Nucleus accumbens (tissue), 56 donors: Measurements from ENCODE around the gene WDHD1.
"Not testable (repeated sequence)": the region's sequence is repeated elsewhere in the genome, so short reads cannot be mapped to it uniquely, and the experiment has no call there.

ENCODE experiments used
- DNase-seq, 56 donors: peaks; one replicate each; lab custom pipeline; 2025; lab: John Stamatoyannopoulos, UW

The WDHD1 gene

DNA sequence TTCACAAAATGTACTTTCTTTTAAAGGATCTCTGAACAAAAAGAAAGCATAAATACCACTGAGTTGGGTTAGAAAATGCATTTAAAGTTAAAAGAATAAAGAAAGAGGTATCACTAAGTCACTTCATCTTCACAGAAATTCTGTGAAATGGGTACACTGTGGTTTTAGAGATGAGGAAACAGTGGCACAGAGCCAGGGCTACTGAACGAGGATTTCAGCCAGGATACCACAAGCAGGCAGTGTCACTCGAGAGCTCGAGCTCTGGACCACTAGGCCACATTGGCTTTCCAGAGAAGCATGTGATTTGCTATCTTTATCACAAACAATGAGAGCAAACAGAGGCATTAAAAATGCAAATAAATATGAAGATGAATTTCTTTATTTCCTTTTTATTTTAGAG, 51.0 kb downstream of the WDHD1 start:
- DNase-seq = no peak

DNA sequence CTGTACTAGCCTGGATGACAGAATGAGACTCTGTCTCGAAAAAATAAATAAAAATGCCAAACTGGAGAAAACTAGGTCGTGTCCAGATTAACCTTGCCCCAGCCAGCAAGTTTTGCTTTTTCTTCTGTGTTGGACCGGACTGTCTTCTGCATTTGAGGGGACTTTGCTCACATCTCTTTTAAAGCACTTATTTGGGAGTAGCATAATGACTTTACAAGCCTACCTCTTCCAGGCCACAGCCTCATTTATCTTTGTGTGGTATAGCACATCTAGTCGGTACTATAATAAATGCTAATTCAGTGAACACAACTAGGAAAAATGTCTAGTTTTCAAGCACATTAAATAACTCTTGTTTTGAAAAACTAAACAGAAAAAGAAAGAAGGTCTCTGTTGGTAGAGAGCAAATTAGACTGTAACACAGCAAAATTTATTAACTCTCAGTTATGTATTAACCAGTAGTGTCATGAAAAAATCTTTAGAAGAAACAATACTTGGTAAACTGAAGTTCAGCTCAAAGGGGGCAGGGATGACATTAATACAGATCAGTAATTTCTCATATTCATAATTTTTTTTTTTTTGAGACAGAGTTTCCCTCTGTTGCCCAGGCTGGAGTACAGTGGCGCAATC, 52.0 kb downstream of the WDHD1 start:
- no peak for DNase-seq

DNA sequence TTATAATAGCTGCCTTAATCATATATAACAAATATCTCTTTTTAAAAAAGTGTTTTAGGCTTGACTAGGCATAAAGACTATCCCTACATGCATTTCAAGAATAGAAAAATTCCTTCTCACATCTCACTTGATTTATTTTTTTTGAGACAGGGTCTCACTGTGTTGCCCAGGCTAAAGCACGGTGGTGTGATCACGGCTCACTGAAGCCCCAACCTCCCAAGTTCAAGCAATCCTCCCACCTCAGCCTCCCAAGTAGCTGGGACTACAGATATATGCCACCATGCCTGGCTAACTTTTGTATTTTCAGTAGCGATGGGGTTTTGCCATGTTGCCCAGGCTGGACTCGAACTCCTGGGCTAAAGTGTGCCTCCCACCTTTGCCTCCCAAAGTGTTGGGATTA, 59.4 kb downstream of the WDHD1 start:
- no peak for DNase-seq

DNA sequence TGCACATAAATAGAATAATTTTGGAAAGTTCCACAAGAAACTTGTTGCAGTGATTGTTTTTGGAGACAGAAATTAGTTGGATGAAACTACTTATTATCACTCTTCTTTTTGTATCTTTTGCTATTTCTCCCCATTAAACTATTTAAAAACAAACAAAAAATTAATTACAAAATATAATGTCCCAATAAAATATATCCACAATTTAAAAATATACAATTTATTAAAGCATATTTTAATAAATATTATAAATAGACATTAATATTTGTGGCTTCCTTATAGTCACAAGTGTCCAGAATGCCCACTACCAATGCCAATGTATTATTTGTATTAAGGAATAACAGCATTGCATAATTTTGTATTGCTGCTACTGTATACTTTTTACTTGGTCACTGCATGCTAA, 71.8 kb downstream of the WDHD1 start:
- DNase-seq = no peak

DNA sequence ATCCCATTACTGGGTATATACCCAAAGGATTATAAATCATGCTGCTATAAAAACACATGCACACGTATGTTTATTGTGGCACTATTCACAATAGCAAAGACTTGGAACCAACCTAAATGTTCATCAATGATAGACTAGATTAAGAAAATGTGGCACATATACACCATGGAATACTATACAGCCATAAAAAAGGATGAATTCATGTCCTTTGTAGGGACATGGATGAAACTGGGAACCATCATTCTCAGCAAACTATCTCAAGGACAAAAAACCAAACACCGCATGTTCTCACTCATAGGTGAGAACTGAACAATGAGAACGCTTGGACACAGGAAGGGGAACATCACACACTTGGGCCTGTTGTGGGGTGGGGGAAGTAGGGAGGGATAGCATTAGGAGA, 73.3 kb downstream of the WDHD1 start:
- not testable (repeated sequence) for DNase-seq

DNA sequence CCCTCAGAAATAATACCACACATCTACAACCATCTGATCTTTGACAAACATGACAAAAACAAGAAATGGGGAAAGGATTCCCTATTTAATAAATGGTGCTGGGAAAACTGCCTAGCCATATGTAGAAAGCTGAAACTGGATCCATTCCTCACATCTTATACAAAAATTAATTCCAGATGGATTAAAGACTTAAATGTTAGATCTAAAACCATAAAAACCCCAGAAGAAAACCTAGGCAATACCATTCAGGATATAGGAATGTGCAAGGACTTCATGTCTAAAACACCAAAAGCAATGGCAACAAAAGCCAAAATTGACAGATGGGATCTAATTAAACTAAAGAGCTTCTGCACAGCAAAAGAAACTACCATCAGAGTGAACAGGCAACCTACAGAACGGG, 74.1 kb downstream of the WDHD1 start:
- DNase-seq = not testable (repeated sequence)

DNA sequence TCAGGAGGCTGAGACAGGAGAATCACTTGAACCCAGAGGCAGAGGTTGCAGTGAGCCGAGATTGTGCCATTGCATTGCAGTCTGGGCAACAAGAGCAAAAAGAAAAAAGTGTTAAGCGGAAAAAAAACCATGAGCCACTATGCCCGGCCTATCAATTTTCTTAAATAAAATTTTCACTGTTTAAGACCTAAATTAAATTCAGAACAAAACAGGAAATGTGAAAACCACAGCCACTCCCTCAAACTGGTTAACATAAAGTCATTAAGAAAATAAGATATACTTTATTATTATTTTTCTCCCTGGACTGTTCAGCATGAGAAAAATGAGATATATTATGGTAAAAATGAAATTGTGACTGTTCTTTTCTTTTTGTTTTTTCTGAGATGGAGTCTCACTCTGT, 79.7 kb downstream of the WDHD1 start:
- no peak for DNase-seq

DNA sequence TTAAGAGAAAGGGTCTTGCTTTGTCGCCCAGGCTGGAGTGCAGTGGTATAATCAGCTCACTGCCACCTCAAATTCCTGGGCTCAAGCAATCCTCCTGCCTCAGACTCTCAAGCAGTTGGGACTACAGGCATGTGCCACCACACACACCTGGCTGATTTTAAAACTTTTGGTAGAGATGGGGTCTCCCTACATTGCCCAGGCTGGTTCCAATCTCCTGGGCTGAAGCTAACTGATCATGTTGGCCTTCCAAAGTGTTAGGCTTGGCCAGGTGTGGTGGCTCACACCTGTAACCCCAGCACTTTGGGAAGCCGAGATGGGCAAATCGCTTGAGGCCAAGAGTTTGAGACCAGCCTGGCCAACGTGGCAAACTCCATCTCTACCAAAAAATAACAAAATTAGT, 80.4 kb downstream of the WDHD1 start:
- no peak for DNase-seq

DNA sequence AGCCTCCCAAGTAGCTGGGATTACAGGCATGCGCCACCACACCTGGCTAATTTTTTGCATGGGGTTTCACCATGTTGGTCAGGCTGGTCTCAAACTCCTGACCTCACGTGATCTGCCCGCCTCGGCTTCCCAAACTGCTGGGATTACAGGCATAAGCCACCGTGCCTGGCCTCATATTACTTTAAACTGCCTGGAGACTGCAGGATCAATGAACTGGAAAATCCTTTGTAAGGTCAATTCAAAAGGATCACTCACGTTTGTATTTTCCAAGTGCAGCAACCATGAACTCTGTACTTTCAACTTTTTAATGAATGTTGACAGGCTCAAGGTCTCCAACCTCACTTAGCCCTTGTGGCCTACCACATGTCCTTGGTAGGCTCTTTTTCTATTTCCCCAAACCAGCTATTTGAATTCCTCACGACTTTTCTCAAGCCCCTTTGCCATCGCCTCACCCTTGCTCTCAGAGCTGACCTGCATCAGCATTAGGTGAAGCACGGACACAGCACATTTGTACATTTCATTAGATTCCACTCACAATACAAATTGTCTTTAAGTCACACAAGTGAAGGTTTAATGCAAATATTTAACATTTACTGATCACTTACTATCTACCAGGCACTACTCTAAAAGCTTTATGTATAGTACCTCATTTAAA, 82.0 kb downstream of the WDHD1 start:
- no peak for DNase-seq

DNA sequence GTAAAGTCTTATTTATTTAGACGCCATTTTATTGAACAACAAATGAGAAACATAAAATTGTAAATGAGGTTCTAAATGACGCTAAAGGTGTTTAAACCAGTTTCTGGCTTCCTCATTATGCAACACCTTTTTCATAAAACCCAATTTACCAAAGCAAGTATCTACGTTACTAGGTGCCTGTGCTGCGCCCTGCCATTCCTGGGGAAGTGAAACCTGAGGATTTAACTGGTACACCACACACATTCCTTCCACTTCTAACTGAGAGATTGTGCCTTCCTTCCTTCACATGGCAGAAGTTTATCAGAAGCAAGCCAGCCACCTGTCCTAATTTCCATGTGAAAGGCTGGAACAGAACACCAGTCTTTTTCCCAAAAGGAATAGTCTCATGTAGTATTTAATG, 84.0 kb downstream of the WDHD1 start:
- no peak for DNase-seq

DNA sequence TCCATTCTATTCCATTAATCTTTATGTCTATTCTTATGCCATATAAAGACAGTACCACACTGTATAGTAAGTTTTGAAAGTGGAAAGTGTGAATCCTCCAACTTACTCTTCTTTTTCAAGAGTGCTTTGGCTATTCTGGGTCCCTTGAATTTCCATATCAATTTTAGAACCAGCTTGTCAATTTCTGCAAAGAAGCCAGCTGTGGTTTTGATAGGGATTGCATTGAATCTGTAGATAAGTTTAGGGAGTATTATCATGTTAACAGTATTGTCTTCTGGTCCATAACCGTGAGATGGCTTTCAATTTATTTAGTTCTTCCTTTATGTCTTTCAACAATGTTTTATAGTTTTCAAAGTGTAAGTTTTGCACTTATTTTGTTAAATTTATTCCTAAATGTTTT, 90.1 kb downstream of the WDHD1 start:
- DNase-seq = no peak

DNA sequence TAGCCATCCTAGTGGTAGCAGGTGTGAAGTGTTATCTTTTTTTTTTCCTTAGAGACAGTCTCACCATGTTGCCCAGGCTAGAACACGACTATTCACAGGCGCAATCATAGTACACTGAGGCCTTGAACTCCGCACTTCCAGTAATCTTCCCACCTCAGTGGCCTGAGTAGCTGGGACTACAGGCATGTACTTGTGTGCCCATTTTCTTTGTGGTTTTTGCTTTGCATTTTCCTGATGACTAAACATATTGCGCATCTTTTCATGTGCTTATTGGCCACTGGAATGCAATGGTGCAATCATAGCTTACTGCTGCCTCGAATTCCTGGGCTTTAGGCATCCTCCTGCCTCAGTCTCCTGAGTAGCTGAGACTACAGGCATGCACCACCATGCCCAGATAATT, 90.9 kb downstream of the WDHD1 start:
- DNase-seq = no peak

DNA sequence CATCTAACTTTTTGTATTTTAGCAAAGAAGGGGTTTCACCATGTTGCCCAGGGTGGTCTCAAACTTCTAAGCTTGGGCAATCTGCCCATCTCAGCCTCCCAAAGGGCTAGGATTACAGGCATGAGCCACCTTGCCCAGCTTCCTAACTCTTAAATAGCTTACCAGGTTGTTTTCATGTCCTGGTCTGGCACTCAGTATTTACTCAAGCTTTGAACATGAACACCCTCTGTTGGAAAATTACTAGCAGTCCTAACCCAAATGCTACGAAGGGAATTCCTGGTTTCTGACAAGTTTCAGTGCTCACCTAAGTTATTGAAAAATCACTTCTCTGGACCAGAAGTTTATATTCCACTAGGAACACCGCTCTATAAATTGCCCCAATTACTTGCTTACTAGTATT, 91.8 kb downstream of the WDHD1 start:
- no peak for DNase-seq

DNA sequence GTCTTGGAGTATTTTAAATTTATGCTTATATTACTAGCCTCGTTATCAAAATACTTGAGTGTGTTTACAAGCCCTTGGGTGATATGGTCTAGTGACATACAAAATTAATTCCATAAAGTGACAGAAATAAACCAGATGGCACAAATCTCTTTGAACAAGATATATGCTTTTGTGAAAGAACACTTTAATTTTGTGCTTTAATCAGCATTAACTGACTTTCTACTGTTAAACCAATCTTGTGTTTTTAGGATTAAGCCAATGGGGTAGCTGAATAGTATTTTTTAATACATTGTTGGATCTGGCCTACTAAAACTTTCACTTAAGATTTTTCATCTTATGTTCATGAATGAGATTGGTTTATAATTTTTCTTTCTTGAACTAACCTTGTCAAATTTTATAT, 93.9 kb downstream of the WDHD1 start:
- DNase-seq = no peak

DNA sequence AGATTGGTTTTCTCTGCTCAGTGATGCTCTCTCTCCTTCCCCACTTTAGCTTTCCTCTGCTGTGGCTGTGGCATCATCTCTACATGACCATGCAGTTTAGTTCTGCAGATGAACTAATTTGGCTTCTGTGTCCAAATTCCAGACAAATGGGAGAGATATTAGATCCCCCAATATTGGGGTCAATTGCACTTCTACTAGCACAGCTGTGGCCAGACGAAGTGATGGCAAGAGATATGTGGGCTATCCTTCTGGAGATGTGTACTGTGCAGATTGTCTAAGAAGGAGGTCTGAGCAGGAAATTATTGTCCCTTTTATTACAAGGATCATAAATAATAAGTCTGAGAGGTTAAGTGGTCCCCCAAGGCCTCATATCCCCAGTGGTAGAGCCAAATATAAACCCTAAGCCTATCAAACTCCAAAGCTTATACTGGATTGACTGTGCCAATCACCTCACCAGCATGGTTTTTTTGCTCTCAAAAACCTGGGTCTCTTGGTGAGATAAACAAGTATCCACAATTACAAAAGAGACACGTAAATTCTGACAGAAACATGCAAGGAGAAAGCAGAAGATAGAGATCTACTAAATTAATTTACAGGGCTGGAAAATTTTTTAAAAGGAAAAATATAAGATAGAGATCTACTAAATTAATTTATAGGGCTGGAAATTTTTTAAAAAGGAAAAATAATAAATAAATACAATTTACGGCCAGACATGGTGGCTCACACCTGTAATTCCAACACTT, 95.1 kb downstream of the WDHD1 start:
- DNase-seq = no peak

DNA sequence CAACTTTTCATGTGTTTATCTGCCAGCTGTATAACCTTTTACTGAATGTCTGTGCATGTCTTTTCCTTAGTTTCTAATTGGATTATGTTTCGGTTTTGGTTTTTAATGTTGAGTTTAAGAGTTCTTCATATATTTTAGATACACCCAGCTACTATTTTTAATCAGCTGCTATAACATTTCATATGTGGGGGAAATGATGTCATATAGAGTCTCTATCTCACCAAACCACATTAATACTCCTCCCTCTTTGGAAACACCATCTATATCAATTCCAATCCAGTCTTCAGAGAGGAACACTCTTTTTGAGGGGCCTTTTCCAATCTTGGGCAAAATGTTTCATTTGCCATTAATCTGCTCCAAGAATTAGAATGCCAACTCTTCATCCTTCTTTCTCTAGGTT, 95.8 kb downstream of the WDHD1 start:
- DNase-seq = no peak

DNA sequence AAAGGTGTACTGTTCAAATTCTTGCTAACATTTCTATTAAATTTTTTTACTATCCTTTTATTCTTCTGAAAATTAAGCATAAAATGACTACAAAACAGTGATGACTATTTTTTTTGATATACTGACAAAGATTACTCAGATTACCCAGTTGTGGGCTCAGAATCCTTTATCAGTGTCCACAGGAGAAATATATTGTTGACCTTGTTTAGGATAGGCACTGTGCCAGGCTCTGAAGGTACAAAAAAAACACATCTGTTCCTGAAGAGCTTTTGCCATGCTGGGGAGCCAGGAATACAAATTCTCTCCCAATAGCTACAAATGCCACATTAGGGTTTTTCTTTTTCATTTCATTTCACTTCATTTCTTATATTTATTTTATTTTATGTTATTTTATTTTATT, 97.3 kb downstream of the WDHD1 start:
- no peak for DNase-seq

DNA sequence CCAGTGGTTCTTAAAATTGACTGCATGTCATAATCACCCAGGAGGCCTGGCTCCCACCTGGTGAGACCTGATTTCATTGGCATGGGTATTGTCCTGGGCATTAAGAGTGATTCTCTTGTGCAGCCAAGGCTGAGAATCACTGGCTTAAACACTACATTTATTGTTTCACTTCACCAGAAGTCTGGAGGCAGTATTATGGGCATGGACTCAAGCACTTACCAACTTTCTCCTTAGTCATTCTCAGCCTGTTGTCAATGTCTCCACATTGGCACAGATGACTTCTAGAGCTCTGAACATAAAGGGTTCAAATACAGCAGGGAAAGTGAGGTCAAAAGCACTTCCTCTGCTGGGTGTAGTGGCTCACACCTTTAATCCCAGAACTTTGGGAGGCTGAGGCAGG, 98.7 kb downstream of the WDHD1 start:
- DNase-seq = no peak

DNA sequence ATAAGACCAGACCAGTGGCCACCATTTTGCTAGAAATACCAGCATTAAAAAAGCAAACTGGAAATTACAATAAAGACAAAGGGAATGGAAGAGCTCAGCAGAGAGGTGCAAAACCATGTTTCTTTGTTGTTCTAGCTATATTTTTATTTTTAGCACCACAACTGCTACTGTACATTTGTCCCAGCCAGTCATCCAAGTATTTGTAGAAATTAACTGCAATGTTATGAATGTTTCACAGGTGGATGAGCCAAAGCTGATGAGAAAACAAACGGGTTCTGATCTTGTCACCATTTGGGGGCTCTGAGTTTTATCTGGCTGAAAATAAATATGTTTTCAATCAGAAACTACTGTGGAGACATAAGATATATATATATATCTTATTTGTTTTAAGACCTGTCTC, 99.3 kb downstream of the WDHD1 start:
- no peak for DNase-seq

DNA sequence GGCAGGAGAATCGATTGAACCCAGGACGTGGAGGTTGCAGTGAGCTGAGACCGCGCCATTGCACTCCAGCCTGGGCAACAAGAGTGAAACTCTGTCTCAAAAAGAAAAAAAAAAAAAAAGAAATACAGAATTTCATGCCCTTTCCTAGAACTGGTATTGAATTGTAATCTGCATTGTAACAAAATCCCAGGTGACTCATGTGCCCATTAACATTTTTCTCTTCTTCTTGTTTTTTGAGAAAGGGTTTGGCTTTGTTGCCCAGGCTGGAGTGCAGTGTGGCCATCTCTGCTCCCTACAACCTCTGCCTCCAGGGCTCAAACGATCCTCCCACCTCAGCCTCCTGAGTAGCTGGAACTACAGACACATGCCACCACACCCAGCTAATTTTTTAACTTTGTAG, 100.3 kb downstream of the WDHD1 start:
- not testable (repeated sequence) for DNase-seq

DNA sequence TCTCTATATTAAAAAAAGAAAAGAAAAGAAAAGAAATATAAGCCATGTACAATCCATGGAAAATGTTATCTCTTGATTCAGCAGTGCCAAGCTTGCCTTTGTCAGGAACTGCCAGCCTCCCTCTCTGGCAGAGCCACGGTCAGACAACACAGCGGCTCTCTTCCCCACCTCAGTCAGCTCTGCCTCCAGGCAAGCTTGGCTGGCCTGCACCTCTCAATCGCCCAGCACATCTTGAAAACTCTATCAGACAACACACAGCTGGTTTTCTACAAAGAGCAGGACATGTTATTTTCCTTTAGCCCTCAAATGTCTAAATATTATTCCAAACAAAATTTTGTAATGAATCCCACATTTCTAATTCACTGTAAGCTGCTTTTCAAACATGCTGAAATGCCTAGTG, 104.3 kb downstream of the WDHD1 start:
- no peak for DNase-seq

DNA sequence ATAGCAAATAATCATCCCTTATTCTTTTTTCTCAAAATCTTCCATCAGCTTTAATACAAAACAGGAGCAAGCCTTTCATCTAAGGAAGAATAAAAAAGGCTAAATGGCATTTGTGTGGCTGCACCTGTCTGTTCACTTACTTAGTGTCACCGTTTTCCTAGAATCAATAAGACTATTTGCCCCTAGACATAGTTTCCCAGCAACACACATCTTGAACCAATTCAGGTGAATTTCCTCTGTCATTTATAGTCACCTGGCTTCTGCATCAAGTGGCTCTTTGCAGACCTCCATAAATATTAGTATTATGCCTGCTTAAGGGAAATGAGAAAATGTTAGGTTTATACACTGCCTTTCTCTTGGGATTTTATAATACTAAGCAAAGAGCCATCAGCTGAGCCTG, 106.8 kb downstream of the WDHD1 start:
- no peak for DNase-seq
